ENCODE measurements around the gene POMGNT2. TPM values are rescaled to one million over a fixed set of nuclear protein-coding genes. Genes with fewer than 3 reads are reported as not detected.
"Not testable (repeated sequence)": the region's sequence is repeated elsewhere in the genome, so short reads cannot be mapped to it uniquely, and the experiment has no call there.

POMGNT2 gene
- polyA plus RNA-seq, 4 donors, result 1.3 to 10.6 (median 4.7) TPM

GRCh38 chr3:43070670-43071069 lies 35.2 kb downstream of the POMGNT2 start:
- H3K4me1 ChIP-seq (ENCODE audit: control insufficient read depth in 3 of 3, insufficient read depth in 2 of 3, low read depth in 1 of 3, low read length in 2 of 3); H3K36me3 ChIP-seq (ENCODE audit: control insufficient read depth in 3 of 3, insufficient read depth in 2 of 3, low read depth in 1 of 3, low read length in 3 of 3); H3K27me3 ChIP-seq (ENCODE audit: control insufficient read depth in 3 of 3, insufficient read depth in 3 of 3, low read length in 3 of 3); FAIRE-seq; DNase-seq; H3K27ac ChIP-seq (ENCODE audit: low read depth in 1 of 3, low read length in 2 of 3); H3K4me3 ChIP-seq (ENCODE audit: low read depth in 1 of 3, low read length in 3 of 3); H3K9me3 ChIP-seq (ENCODE audit: control insufficient read depth in 2 of 2, insufficient read depth in 1 of 2, low read depth in 1 of 2, low read length in 1 of 2): not testable (repeated sequence)
- 92 to 99% (median 97%) methylated on average over 4 of the region's 5 CpGs for WGBS, 3 donors

DNA sequence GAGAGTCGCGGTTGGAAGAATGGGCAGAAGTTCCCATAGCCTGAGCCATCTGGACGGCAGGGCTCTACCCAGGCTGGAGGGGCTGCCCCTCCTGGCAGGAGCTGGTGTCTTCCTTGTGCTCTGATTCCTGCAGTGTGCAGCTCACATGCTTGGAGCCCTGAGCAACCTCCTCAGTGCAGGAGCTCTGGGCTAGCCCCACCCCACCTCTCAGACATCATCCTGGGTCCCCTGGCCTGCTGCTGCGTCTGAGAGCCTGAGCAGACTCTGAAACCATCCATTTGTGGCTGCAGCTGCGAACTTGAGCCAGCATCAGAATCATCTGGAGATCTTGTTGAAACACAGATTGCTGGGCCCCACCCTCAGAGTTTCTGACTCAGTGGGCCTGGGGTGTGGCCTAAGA lies 42.8 kb downstream of the POMGNT2 start:
- peaks cover 0 to 21% of the 10 kb centered on the region in 2 donors for H3K9me3 ChIP-seq (ENCODE audit: control insufficient read depth in 2 of 2, insufficient read depth in 1 of 2, low read depth in 1 of 2, low read length in 1 of 2)
- no peaks in the 10 kb centered on the region for H3K4me1 ChIP-seq (ENCODE audit: control insufficient read depth in 3 of 3, insufficient read depth in 2 of 3, low read depth in 1 of 3, low read length in 2 of 3)
- H3K4me3 ChIP-seq (ENCODE audit: low read depth in 1 of 3, low read length in 3 of 3), result no peak overlapping the region
- H3K27ac ChIP-seq (ENCODE audit: low read depth in 1 of 3, low read length in 2 of 3), result no peak overlapping the region
- no peak for FAIRE-seq
- DNase-seq, result no peak
- 72 to 74% (median 73%) methylated on average over 4 to 5 of the region's 5 CpGs for WGBS, 3 donors
- H3K27me3 ChIP-seq (ENCODE audit: control insufficient read depth in 3 of 3, insufficient read depth in 3 of 3, low read length in 3 of 3), result no peaks in the 10 kb centered on the region
- H3K36me3 ChIP-seq (ENCODE audit: control insufficient read depth in 3 of 3, insufficient read depth in 2 of 3, low read depth in 1 of 3, low read length in 3 of 3), result peaks cover 0 to 10% (median 0%) of the 10 kb centered on the region in 3 donors

- no peak for FAIRE-seq
- no peak overlapping the region for H3K4me3 ChIP-seq (ENCODE audit: low read depth in 1 of 3, low read length in 3 of 3)
- DNase-seq, result no peak
Observed at GRCh38 chr3:43062564-43063040, 43.3 kb downstream of the POMGNT2 start.

GRCh38 chr3:43062040-43062563 lies 43.8 kb downstream of the POMGNT2 start:
- peaks cover 0 to 10% (median 0%) of the 10 kb centered on the region in 3 donors for H3K36me3 ChIP-seq (ENCODE audit: control insufficient read depth in 3 of 3, insufficient read depth in 2 of 3, low read depth in 1 of 3, low read length in 3 of 3)
- FAIRE-seq (no peak), DNase-seq (no peak)
- no peak overlapping the region for H3K4me3 ChIP-seq (ENCODE audit: low read depth in 1 of 3, low read length in 3 of 3)
- no peaks in the 10 kb centered on the region for H3K4me1 ChIP-seq (ENCODE audit: control insufficient read depth in 3 of 3, insufficient read depth in 2 of 3, low read depth in 1 of 3, low read length in 2 of 3)
- no peak overlapping the region for H3K27ac ChIP-seq (ENCODE audit: low read depth in 1 of 3, low read length in 2 of 3)
- peaks cover 0 to 21% of the 10 kb centered on the region in 2 donors for H3K9me3 ChIP-seq (ENCODE audit: control insufficient read depth in 2 of 2, insufficient read depth in 1 of 2, low read depth in 1 of 2, low read length in 1 of 2)
- no peaks in the 10 kb centered on the region for H3K27me3 ChIP-seq (ENCODE audit: control insufficient read depth in 3 of 3, insufficient read depth in 3 of 3, low read length in 3 of 3)
- WGBS, 3 donors, result 88 to 95% (median 90%) methylated on average over 5 of the region's 5 CpGs

More at GRCh38 chr3:43062564-43063040, 43.3 kb downstream of the POMGNT2 start:
- no peaks in the 10 kb centered on the region for H3K4me1 ChIP-seq (ENCODE audit: control insufficient read depth in 3 of 3, insufficient read depth in 2 of 3, low read depth in 1 of 3, low read length in 2 of 3)
- no peak overlapping the region for H3K27ac ChIP-seq (ENCODE audit: low read depth in 1 of 3, low read length in 2 of 3)
- H3K27me3 ChIP-seq (ENCODE audit: control insufficient read depth in 3 of 3, insufficient read depth in 3 of 3, low read length in 3 of 3), result no peaks in the 10 kb centered on the region
- WGBS, 3 donors, result 71 to 84% (median 72%) methylated on average over 8 of the region's 8 CpGs
- H3K36me3 ChIP-seq (ENCODE audit: control insufficient read depth in 3 of 3, insufficient read depth in 2 of 3, low read depth in 1 of 3, low read length in 3 of 3), result peaks cover 0 to 10% (median 0%) of the 10 kb centered on the region in 3 donors
- H3K9me3 ChIP-seq (ENCODE audit: control insufficient read depth in 2 of 2, insufficient read depth in 1 of 2, low read depth in 1 of 2, low read length in 1 of 2), result peaks cover 0 to 21% of the 10 kb centered on the region in 2 donors

DNA sequence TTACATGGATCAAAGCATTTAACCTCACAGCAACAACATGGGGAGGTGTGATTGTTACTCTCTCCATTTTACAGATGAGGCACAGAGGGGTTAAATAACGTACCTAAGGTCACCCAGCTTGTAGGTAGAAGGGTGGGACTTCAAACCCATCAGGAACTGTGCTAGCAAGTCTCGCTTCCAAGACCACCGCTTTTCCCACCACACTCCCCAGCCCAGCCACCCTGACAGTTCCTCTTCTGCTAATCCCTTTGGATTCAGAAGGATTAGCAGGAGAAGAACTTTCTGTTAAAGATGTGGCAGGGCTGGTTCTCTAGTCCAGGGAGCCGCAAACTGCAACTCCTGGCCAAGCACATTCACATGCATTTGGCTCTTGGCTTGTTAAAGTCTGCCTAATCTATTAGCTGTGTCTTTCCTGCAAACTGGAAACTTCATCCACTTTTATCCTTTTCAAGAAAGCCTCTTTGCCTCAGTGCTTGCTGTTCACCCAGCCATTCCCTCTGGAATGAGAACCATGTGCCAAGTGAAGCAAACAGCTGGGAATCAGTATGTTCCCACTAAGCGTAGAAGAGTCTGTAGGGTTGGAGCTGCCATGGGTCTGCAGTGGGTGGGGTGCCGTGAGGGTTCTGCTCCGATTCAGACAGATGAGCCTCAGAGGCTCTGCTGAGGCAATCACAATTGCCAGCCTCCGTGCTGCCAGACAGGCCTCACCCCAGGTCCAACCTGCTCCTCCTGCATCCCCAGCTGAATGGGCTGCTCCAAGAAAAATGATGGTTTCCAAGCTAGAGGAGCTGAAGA lies 44.6 kb downstream of the POMGNT2 start:
- DNase-seq (no peak), FAIRE-seq (no peak)
- Histone ChIP-seq H3K36me3 (ENCODE audit: control insufficient read depth in 3 of 3, insufficient read depth in 2 of 3, low read depth in 1 of 3, low read length in 3 of 3) (peaks cover 0 to 10% (median 0%) of the 10 kb centered on the region in 3 donors), H3K27ac (ENCODE audit: low read depth in 1 of 3, low read length in 2 of 3) (no peak overlapping the region), H3K9me3 (ENCODE audit: control insufficient read depth in 2 of 2, insufficient read depth in 1 of 2, low read depth in 1 of 2, low read length in 1 of 2) (peaks cover 0 to 21% of the 10 kb centered on the region in 2 donors), H3K4me3 (ENCODE audit: low read depth in 1 of 3, low read length in 3 of 3) (no peak overlapping the region), H3K27me3 (ENCODE audit: control insufficient read depth in 3 of 3, insufficient read depth in 3 of 3, low read length in 3 of 3) (no peaks in the 10 kb centered on the region), H3K4me1 (ENCODE audit: control insufficient read depth in 3 of 3, insufficient read depth in 2 of 3, low read depth in 1 of 3, low read length in 2 of 3) (no peaks in the 10 kb centered on the region)
- 73 to 89% (median 87%) methylated on average over 8 of the region's 8 CpGs for WGBS, 3 donors

- no peak overlapping the region for H3K27ac ChIP-seq (ENCODE audit: low read depth in 1 of 3, low read length in 2 of 3)
- peaks cover 0 to 21% of the 10 kb centered on the region in 2 donors for H3K9me3 ChIP-seq (ENCODE audit: control insufficient read depth in 2 of 2, insufficient read depth in 1 of 2, low read depth in 1 of 2, low read length in 1 of 2)
- FAIRE-seq (no peak), DNase-seq (no peak)
- H3K4me3 ChIP-seq (ENCODE audit: low read depth in 1 of 3, low read length in 3 of 3), result no peak overlapping the region
- peaks cover 0 to 10% (median 0%) of the 10 kb centered on the region in 3 donors for H3K36me3 ChIP-seq (ENCODE audit: control insufficient read depth in 3 of 3, insufficient read depth in 2 of 3, low read depth in 1 of 3, low read length in 3 of 3)
- WGBS, 3 donors, result 71 to 90% (median 78%) methylated on average over 1 of the region's 1 CpG
- H3K4me1 ChIP-seq (ENCODE audit: control insufficient read depth in 3 of 3, insufficient read depth in 2 of 3, low read depth in 1 of 3, low read length in 2 of 3), result no peaks in the 10 kb centered on the region
- no peaks in the 10 kb centered on the region for H3K27me3 ChIP-seq (ENCODE audit: control insufficient read depth in 3 of 3, insufficient read depth in 3 of 3, low read length in 3 of 3)
Observed at GRCh38 chr3:43059456-43059855, 46.4 kb downstream of the POMGNT2 start.

DNA sequence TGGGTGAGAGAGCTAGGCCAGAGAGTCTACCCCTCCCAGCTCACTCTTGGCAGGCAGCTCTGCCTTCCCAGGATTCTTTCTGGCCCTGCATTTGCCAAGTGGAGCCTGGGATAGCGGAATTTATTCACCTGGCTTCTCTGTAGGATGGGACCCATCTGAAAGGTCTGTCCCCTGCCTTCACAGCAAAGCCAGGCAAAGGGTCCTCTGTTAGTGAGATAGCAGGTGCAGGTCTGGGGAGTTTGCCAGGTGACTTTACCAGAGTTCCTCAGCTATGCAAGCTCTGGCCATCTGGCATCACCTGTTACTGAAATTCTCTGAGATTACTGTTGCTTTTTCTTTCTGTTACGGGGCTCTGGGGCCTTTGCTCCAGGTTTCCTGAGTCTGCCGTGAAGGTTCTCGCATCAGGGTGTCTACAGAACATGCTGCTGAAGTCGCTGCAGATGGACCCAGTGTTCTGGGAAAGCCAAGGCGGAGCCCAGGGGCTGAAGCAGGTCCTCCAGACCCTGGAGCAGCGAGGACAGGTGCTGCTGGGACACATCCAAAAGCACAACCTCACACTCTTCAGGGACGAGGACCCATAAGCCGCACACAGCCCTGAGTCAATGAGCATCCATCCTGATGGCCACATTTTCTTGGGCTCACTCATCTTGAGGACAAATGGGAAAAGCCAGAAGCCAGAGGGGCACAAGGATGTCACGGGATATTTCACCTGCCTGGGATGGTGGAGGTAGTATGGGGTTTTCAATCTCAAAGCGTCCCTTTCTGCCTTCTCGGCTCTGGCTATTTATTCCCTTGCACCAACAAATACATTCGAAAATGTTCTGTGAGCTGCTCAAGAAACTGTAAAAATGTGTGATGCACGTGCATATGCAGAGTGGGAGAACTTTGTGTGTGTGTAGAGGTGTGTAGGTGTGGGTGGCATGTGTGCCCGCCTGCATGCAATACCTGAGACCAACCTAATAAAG lies 49.8 kb downstream of the POMGNT2 start:
- Histone ChIP-seq H3K36me3 (ENCODE audit: control insufficient read depth in 3 of 3, insufficient read depth in 2 of 3, low read depth in 1 of 3, low read length in 3 of 3) (peaks cover 0 to 4% (median 0%) of the 10 kb centered on the region in 3 donors), H3K27ac (ENCODE audit: low read depth in 1 of 3, low read length in 2 of 3) (no peak overlapping the region), H3K4me3 (ENCODE audit: low read depth in 1 of 3, low read length in 3 of 3) (no peak overlapping the region), H3K27me3 (ENCODE audit: control insufficient read depth in 3 of 3, insufficient read depth in 3 of 3, low read length in 3 of 3) (no peaks in the 10 kb centered on the region), H3K9me3 (ENCODE audit: control insufficient read depth in 2 of 2, insufficient read depth in 1 of 2, low read depth in 1 of 2, low read length in 1 of 2) (peaks cover 0 to 19% of the 10 kb centered on the region in 2 donors), H3K4me1 (ENCODE audit: control insufficient read depth in 3 of 3, insufficient read depth in 2 of 3, low read depth in 1 of 3, low read length in 2 of 3) (no peaks in the 10 kb centered on the region)
- no peak for DNase-seq
- FAIRE-seq, result no peak
- WGBS, 3 donors, result 81 to 89% (median 83%) methylated on average over 15 of the region's 15 CpGs

- 84 to 88% (median 88%) methylated on average over 7 of the region's 7 CpGs for WGBS, 3 donors
- Histone ChIP-seq H3K27ac (ENCODE audit: low read depth in 1 of 3, low read length in 2 of 3) (no peak overlapping the region), H3K36me3 (ENCODE audit: control insufficient read depth in 3 of 3, insufficient read depth in 2 of 3, low read depth in 1 of 3, low read length in 3 of 3) (peaks cover 0 to 3% (median 0%) of the 10 kb centered on the region in 3 donors), H3K9me3 (ENCODE audit: control insufficient read depth in 2 of 2, insufficient read depth in 1 of 2, low read depth in 1 of 2, low read length in 1 of 2) (peaks cover 0 to 19% of the 10 kb centered on the region in 2 donors), H3K4me3 (ENCODE audit: low read depth in 1 of 3, low read length in 3 of 3) (no peak overlapping the region), H3K27me3 (ENCODE audit: control insufficient read depth in 3 of 3, insufficient read depth in 3 of 3, low read length in 3 of 3) (no peaks in the 10 kb centered on the region), H3K4me1 (ENCODE audit: control insufficient read depth in 3 of 3, insufficient read depth in 2 of 3, low read depth in 1 of 3, low read length in 2 of 3) (no peaks in the 10 kb centered on the region)
- DNase-seq (no peak), FAIRE-seq (no peak)
Observed at GRCh38 chr3:43055393-43055792, 50.5 kb downstream of the POMGNT2 start.
